ENCODE results near the gene IFNW1.

DNA sequence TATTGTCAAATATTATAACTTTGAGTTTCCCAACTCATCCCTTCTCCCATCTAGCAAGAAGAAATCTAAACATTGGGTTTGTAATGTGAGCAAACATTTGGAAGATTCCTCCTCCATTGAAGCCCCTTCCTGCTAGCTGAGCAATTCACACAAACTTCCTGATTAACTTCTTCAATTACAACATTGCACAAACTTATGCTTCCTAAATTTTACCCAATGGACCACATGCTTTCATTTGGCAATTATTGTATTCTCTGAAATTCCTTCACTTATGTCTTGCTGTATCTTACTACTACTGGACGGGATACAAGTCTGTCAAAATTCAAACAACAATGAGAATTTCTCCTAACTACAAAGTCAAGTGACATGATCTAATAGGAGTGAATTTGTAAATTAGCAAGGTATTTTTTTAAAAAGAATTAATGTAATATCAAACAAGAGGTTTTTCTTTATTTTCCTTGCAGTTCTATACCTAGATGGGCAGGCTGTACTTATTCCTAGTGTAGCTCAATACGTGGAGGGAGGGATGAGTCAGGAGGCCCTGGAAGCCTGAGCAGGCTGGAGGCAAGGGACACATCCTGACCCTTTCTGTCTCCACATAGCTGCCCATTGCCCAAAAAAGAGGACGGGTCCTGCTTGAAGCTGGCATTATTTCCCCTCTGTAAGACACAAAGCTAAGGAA, 11.8 kb upstream of the IFNW1 start:
- TF ChIP-seq, protein P1, sequence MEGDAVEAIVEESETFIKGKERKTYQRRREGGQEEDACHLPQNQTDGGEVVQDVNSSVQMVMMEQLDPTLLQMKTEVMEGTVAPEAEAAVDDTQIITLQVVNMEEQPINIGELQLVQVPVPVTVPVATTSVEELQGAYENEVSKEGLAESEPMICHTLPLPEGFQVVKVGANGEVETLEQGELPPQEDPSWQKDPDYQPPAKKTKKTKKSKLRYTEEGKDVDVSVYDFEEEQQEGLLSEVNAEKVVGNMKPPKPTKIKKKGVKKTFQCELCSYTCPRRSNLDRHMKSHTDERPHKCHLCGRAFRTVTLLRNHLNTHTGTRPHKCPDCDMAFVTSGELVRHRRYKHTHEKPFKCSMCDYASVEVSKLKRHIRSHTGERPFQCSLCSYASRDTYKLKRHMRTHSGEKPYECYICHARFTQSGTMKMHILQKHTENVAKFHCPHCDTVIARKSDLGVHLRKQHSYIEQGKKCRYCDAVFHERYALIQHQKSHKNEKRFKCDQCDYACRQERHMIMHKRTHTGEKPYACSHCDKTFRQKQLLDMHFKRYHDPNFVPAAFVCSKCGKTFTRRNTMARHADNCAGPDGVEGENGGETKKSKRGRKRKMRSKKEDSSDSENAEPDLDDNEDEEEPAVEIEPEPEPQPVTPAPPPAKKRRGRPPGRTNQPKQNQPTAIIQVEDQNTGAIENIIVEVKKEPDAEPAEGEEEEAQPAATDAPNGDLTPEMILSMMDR (IDR thresholded peaks at IDR 0.05), result no peak
- TF ChIP-seq TCF7L2 (IDR thresholded peaks at IDR 0.05; ENCODE audit: low read depth, low read length), result no peak
- TF ChIP-seq, protein P2, sequence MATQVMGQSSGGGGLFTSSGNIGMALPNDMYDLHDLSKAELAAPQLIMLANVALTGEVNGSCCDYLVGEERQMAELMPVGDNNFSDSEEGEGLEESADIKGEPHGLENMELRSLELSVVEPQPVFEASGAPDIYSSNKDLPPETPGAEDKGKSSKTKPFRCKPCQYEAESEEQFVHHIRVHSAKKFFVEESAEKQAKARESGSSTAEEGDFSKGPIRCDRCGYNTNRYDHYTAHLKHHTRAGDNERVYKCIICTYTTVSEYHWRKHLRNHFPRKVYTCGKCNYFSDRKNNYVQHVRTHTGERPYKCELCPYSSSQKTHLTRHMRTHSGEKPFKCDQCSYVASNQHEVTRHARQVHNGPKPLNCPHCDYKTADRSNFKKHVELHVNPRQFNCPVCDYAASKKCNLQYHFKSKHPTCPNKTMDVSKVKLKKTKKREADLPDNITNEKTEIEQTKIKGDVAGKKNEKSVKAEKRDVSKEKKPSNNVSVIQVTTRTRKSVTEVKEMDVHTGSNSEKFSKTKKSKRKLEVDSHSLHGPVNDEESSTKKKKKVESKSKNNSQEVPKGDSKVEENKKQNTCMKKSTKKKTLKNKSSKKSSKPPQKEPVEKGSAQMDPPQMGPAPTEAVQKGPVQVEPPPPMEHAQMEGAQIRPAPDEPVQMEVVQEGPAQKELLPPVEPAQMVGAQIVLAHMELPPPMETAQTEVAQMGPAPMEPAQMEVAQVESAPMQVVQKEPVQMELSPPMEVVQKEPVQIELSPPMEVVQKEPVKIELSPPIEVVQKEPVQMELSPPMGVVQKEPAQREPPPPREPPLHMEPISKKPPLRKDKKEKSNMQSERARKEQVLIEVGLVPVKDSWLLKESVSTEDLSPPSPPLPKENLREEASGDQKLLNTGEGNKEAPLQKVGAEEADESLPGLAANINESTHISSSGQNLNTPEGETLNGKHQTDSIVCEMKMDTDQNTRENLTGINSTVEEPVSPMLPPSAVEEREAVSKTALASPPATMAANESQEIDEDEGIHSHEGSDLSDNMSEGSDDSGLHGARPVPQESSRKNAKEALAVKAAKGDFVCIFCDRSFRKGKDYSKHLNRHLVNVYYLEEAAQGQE (IDR thresholded peaks at IDR 0.05; ENCODE audit: insufficient read depth in 1 of 2, low read depth in 2 of 2, low read length in 1 of 2), result no peak
- no peak for TF ChIP-seq POLR2AphosphoS5 (IDR thresholded peaks at IDR 0.05; ENCODE audit: low read depth, low read length)
- TF ChIP-seq SIN3A (IDR thresholded peaks at IDR 0.05; ENCODE audit: borderline replicate concordance, insufficient read depth, low read depth, low read length), result no peak
